SK-N-SH (cell line): Measurements from ENCODE around the gene NR2F1. TPM values are rescaled to one million over a fixed set of nuclear protein-coding genes. Genes with fewer than 3 reads are reported as not detected.

Experiments
- CTCF ChIA-PET: fragments of 300-600, 350-600 bp; formaldehyde crosslinking; extraction: SDS; loops from one replicate; lab custom pipeline; 2021; lab: Yijun Ruan, JAX
- POLR2A ChIA-PET: fragments of 350-600 bp; sonication (Branson Sonifier 250); formaldehyde crosslinking; extraction: SDS; loops from one replicate; lab custom pipeline; 2020; ENCODE audit warnings: antibody characterized with exemption, inconsistent platforms; lab: Yijun Ruan, JAX
- DNase-seq: peaks from one replicate; pipeline ENCODE4 v3.0.0; 2012
- H2AFZ ChIP-seq: fragments of 200-600 bp; sonication (generic); 2 replicates; pipeline ENCODE4 v1.8.1; 2016; ENCODE audit warnings: antibody characterized with exemption, mild to moderate bottlenecking, low read depth
- H3F3A ChIP-seq: fragments of 200-600 bp; sonication (generic); replicated peaks from 2 replicates; pipeline ENCODE3; 2016; ENCODE audit warnings: antibody characterized with exemption, mild to moderate bottlenecking; ENCODE audit not compliant: insufficient read depth
- H3K27ac ChIP-seq, 2 experiments: fragments of 200-500 bp in 1 of 2; fragments of 200-600 bp in 1 of 2; sonication (Bioruptor generic) in 1 of 2; sonication (generic), shearing (Covaris generic) in 1 of 2; 2 replicates each; pipeline versions ENCODE4 v1.5.1 to v1.6.1; 2014 to 2016; ENCODE audit warnings: low read depth in 2 of 2, inconsistent platforms in 1 of 2, low read length in 1 of 2, mild to moderate bottlenecking in 1 of 2, mixed read lengths in 1 of 2
- H3K27me3 ChIP-seq: fragments of 200-600 bp; sonication (generic), shearing (Covaris generic); 2 replicates; pipeline ENCODE4 v1.6.1; 2016; ENCODE audit warnings: mixed run types; ENCODE audit not compliant: insufficient read depth
- H3K36me3 ChIP-seq, 2 experiments: fragments of 200-500 bp in 1 of 2; fragments of 200-600 bp in 1 of 2; sonication (Bioruptor generic) in 1 of 2; sonication (generic) in 1 of 2; replicated peaks in 1 of 2; 2 replicates each; pipeline versions ENCODE3 to v1.5.1; 2014 to 2016; ENCODE audit warnings: low read length in 1 of 2, mild to moderate bottlenecking in 1 of 2; ENCODE audit not compliant: insufficient read depth in 2 of 2, control insufficient read depth in 1 of 2
- H3K4me1 ChIP-seq, 2 experiments: fragments of 200-500 bp in 1 of 2; fragments of 200-600 bp in 1 of 2; sonication (Bioruptor generic) in 1 of 2; sonication (generic), shearing (Covaris generic) in 1 of 2; 2 replicates each; pipeline versions ENCODE4 v1.5.1 to v1.6.1; 2014 to 2016; ENCODE audit warnings: low read depth in 1 of 2, low read length in 1 of 2, mixed run types in 1 of 2; ENCODE audit not compliant: insufficient read depth in 2 of 2, control insufficient read depth in 1 of 2
- H3K4me2 ChIP-seq: fragments of 200-600 bp; sonication (generic), shearing (Covaris generic); 2 replicates; pipeline ENCODE4 v1.6.1; 2017; ENCODE audit warnings: mixed run types
- H3K4me3 ChIP-seq, 2 experiments: fragments of 200-500 bp in 1 of 2; fragments of 200-600 bp in 1 of 2; sonication (Bioruptor generic) in 1 of 2; sonication (generic), shearing (Covaris generic) in 1 of 2; 2 replicates each; pipeline versions ENCODE4 v1.5.1 to v1.8.1; 2014 to 2016; ENCODE audit warnings: low read depth in 2 of 2, inconsistent platforms in 1 of 2, low read length in 1 of 2, mild to moderate bottlenecking in 1 of 2, mixed read lengths in 1 of 2, moderate library complexity in 1 of 2
- H3K79me2 ChIP-seq: fragments of 200-600 bp; sonication (generic); 2 replicates; pipeline ENCODE4 v1.8.1; 2017; ENCODE audit warnings: mild to moderate bottlenecking; ENCODE audit not compliant: insufficient read depth
- H3K9ac ChIP-seq: fragments of 200-600 bp; sonication (generic); 2 replicates; pipeline ENCODE4 v1.6.1; 2017; ENCODE audit warnings: mixed run types
- H3K9me2 ChIP-seq: fragments of 200-600 bp; sonication (generic); 2 replicates; pipeline ENCODE4 v1.6.1; 2017; ENCODE audit warnings: mixed run types
- H3K9me3 ChIP-seq: fragments of 200-600 bp; sonication (generic); 2 replicates; pipeline ENCODE4 v1.6.1; 2017; ENCODE audit warnings: mixed run types, mild to moderate bottlenecking, moderate library complexity
- H4K20me1 ChIP-seq: fragments of 200-600 bp; sonication (generic); 2 replicates; pipeline ENCODE4 v1.6.1; 2017; ENCODE audit warnings: mild to moderate bottlenecking, mixed run types; ENCODE audit not compliant: insufficient read depth
- CHD2 ChIP-seq: fragments of 150-350 bp; IDR thresholded peaks from 2 replicates; pipeline ENCODE4 v1.6.1; 2018; ENCODE audit warnings: low read length; ENCODE audit not compliant: partially characterized antibody
- ELF1 ChIP-seq: IDR thresholded peaks from 2 replicates; pipeline ENCODE4 v1.4.0; 2012
- EP300 ChIP-seq, 2 experiments: IDR thresholded peaks; 2 replicates each; pipeline versions ENCODE4 v1.4.0 to v1.6.1; 2012; ENCODE audit warnings: borderline replicate concordance in 1 of 2, low read depth in 1 of 2, low read length in 1 of 2
- EZH2phosphoT487 ChIP-seq: fragments of 200-600 bp; sonication (generic); IDR thresholded peaks from 2 replicates; pipeline ENCODE4 v1.6.1; 2017; ENCODE audit warnings: low read depth, mixed run types, mild to moderate bottlenecking, antibody characterized with exemption, moderate library complexity, borderline replicate concordance
- FOSL2 ChIP-seq: IDR thresholded peaks from 2 replicates; pipeline ENCODE4 v1.4.0; 2012; ENCODE audit warnings: low read depth, mild to moderate bottlenecking, moderate library complexity, borderline replicate concordance
- GATA2 ChIP-seq: sonication (generic); formaldehyde crosslinking; IDR thresholded peaks from 2 replicates; pipeline ENCODE4 v1.5.0; 2020; ENCODE audit warnings: mild to moderate bottlenecking, missing genetic modification reagents
- IRF3 ChIP-seq: fragments of 150-350 bp; IDR thresholded peaks from 2 replicates; pipeline ENCODE4 v1.6.1; 2016; ENCODE audit warnings: mild to moderate bottlenecking, low read depth, low read length
- JUND ChIP-seq: IDR thresholded peaks from 2 replicates; pipeline ENCODE4 v1.4.0; 2012
- MAX ChIP-seq: IDR thresholded peaks from 2 replicates; pipeline ENCODE4 v1.4.0; 2012; ENCODE audit warnings: low read depth
- NFIC ChIP-seq: IDR thresholded peaks from 2 replicates; pipeline ENCODE4 v1.4.0; 2012; ENCODE audit warnings: borderline replicate concordance
- NRF1 ChIP-seq: IDR thresholded peaks from 2 replicates; pipeline ENCODE4 v1.6.1; 2012; ENCODE audit warnings: low read depth, mild to moderate bottlenecking, low read length
- PBX3 ChIP-seq: IDR thresholded peaks from 2 replicates; pipeline ENCODE4; 2012
- POLR2AphosphoS5 ChIP-seq: IDR thresholded peaks from 2 replicates; pipeline ENCODE4 v1.6.1; 2012; ENCODE audit warnings: low read depth, low read length
- RAD21 ChIP-seq: IDR thresholded peaks from 2 replicates; pipeline ENCODE4 v1.6.1; 2012; ENCODE audit warnings: mild to moderate bottlenecking, low read length
- RFX5 ChIP-seq: IDR thresholded peaks from 2 replicates; pipeline ENCODE4 v1.6.1; 2012; ENCODE audit warnings: mild to moderate bottlenecking, improper control_type of control experiment, low read length
- TAF1 ChIP-seq: IDR thresholded peaks from 2 replicates; pipeline ENCODE4 v1.6.1; 2012; ENCODE audit warnings: low read depth, mild to moderate bottlenecking, low read length, moderate library complexity, borderline replicate concordance
- TCF12 ChIP-seq: IDR thresholded peaks from 2 replicates; pipeline ENCODE4 v1.4.0; 2012
- TEAD4 ChIP-seq: IDR thresholded peaks from 2 replicates; pipeline ENCODE4 v1.4.0; 2012; ENCODE audit warnings: mild to moderate bottlenecking, borderline replicate concordance; ENCODE audit not compliant: insufficient read depth
- USF2 ChIP-seq: fragments of 150-350 bp; IDR thresholded peaks from 2 replicates; pipeline ENCODE4 v1.6.1; 2017; ENCODE audit warnings: antibody characterized with exemption, low read length, low read depth, borderline replicate concordance
- WGBS: methylation state at CpG from one replicate; pipeline ENCODE4 v1.1.6; 2017; ENCODE audit warnings: low lambda C conversion rate; 5-methylcytosine and 5-hydroxymethylcytosine counted together
- polyA plus RNA-seq, 3 experiments: library from polyadenylated mRNA; depleted of rRNA; stranded (reverse); fragments of >200 nt; gene quantifications; 2 replicates each; pipeline ENCODE4 v1.2.3, GENCODE V29; 2012

NR2F1 gene
- polyA plus RNA-seq, 1 of the 3 experiments (the other 2 are of a cell fraction), result 47.1 TPM

- WGBS, result 96% methylated on average over 33 of the region's 40 CpGs
- no peak overlapping the region for H3K27ac ChIP-seq
- DNase-seq, result peak; percentile 20
- no peaks in the 10 kb centered on the region for H3K9me2 ChIP-seq
- no peaks in the 10 kb centered on the region for H3K27me3 ChIP-seq
- peaks cover 14% of the 10 kb centered on the region for H3K79me2 ChIP-seq
- H4K20me1 ChIP-seq, result 0 out of 2 replicates have a peak, but pooled peaks cover 4% of the 10 kb centered on the region
- POLR2A ChIA-PET, result interaction anchor here (1.3 kb wide), 1 partner anchor 8 kb away, joined by 3 read pairs; no protein-coding TSS in a partner anchor
- H3K4me2 ChIP-seq, result no peak overlapping the region
- CTCF ChIA-PET, result interaction anchor here (0.9 to 1.0 kb wide), 2 partner anchors 204 to 205 kb away, joined by 3 to 4 read pairs; no protein-coding TSS in a partner anchor
- H3K4me1 ChIP-seq, result peaks cover 6 to 12% of the 10 kb centered on the region in 2 experiments; a peak in 2 of 4 replicates
- H3K9me3 ChIP-seq, result no peaks in the 10 kb centered on the region
- no peak overlapping the region for H3K9ac ChIP-seq
- H3K4me3 ChIP-seq, result no peak overlapping the region
- H2AFZ ChIP-seq, result no peak overlapping the region
- peaks cover 6% of the 10 kb centered on the region for H3F3A ChIP-seq
- H3K36me3 ChIP-seq, result peaks cover 21 to 29% of the 10 kb centered on the region in 2 experiments
- TF ChIP-seq EZH2phosphoT487 (no peak), USF2 (no peak), PBX3 (no peak), RFX5 (no peak), POLR2AphosphoS5 (no peak), FOSL2 (no peak), EP300 (IDR thresholded peaks at IDR 0.05; ENCODE audit: borderline replicate concordance in 1 of 2, low read depth in 1 of 2, low read length in 1 of 2) (no peak), TCF12 (no peak), GATA2 (no peak), RAD21 (no peak)
These were observed 13.9 kb downstream of the NR2F1 start for GRCh38 chr5:93596676-93597490.

- POLR2A ChIA-PET, result interaction anchor here (1.3 kb wide), 1 partner anchor 10 kb away, joined by 3 read pairs; no protein-coding TSS in a partner anchor
- Histone ChIP-seq H3K4me3 (no peak overlapping the region), H2AFZ (no peak overlapping the region), H3K9me3 (no peaks in the 10 kb centered on the region), H3F3A (peaks cover 9% of the 10 kb centered on the region), H3K79me2 (peaks cover 1% of the 10 kb centered on the region; the same call in 1 of the 2 replicates), H3K4me1 (peaks cover 6 to 20% of the 10 kb centered on the region in 2 experiments; a peak in 2 of 4 replicates), H3K36me3 (peaks cover 13 to 24% of the 10 kb centered on the region in 2 experiments), H4K20me1 (no peaks in the 10 kb centered on the region), H3K27me3 (no peaks in the 10 kb centered on the region), H3K4me2 (no peak overlapping the region)
- CTCF ChIA-PET, result interaction anchor here (0.7 to 5.1 kb wide), 5 partner anchors 9 to 1094 kb away, joined by 3 to 32 read pairs (median 3); no protein-coding TSS in a partner anchor
- 92% methylated on average over 27 of the region's 28 CpGs for WGBS
- no peak for TF ChIP-seq IRF3
- no peak for TF ChIP-seq CHD2
- TF ChIP-seq NFIC, result no peak
- no peak for TF ChIP-seq MAX
- TF ChIP-seq ELF1, result no peak
- no peak for TF ChIP-seq JUND
- TF ChIP-seq EP300 (IDR thresholded peaks at IDR 0.05; ENCODE audit: borderline replicate concordance in 1 of 2, low read depth in 1 of 2, low read length in 1 of 2), result no peak
- TF ChIP-seq NRF1, result no peak
- TF ChIP-seq RAD21, result no peak
- TF ChIP-seq RFX5, result no peak
- TF ChIP-seq TEAD4, result no peak
- TF ChIP-seq TAF1, result no peak
- no peak for TF ChIP-seq EZH2phosphoT487
- TF ChIP-seq, all 33 proteins: peak for 0
- Histone ChIP-seq H3K27ac (no peak overlapping the region), H3K9ac (no peak overlapping the region), H3K9me2 (no peaks in the 10 kb centered on the region)
- DNase-seq, result peak; percentile 22
These were observed 15.3 kb downstream of the NR2F1 start for GRCh38 chr5:93598091-93599000.
